DND-41 (cell line): ENCODE data around the gene SNRNP70.

Source experiments
- EZH2 ChIP-seq: IDR thresholded peaks from 3 replicates; pipeline ENCODE4 v1.6.1; 2012; ENCODE audit warnings: borderline replicate concordance, low read depth, mild to moderate bottlenecking, moderate library complexity, low read length, inconsistent platforms; ENCODE audit not compliant: severe bottlenecking
- TF ChIP-seq, protein P1 (sequence below): IDR thresholded peaks from 2 replicates; pipeline ENCODE4 v1.5.1; 2012; ENCODE audit warnings: borderline replicate concordance, low read length, moderate library complexity, mild to moderate bottlenecking; ENCODE audit not compliant: poor library complexity, severe bottlenecking; ENCODE audit errors: extremely low read depth

DNA sequence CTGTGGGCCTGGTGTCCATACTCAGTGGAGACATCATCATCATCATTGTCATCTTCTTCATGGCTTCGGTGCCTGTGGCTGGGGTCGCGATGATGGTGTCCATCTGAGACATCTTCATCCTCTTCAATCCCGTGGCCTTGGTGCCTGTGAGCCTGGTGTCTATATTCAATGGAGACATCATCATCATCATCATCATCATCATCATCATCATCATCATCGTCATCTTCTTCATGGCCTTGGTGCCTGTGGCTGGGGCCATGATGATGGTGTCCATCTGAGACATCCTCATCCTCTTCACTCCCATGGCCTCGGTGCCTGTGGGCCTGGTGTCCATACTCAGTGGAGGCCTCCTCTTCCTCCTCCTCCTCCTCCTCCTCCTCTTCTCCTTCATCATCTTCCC is 69.0 kb downstream of the SNRNP70 start:
- TF ChIP-seq, protein P1, sequence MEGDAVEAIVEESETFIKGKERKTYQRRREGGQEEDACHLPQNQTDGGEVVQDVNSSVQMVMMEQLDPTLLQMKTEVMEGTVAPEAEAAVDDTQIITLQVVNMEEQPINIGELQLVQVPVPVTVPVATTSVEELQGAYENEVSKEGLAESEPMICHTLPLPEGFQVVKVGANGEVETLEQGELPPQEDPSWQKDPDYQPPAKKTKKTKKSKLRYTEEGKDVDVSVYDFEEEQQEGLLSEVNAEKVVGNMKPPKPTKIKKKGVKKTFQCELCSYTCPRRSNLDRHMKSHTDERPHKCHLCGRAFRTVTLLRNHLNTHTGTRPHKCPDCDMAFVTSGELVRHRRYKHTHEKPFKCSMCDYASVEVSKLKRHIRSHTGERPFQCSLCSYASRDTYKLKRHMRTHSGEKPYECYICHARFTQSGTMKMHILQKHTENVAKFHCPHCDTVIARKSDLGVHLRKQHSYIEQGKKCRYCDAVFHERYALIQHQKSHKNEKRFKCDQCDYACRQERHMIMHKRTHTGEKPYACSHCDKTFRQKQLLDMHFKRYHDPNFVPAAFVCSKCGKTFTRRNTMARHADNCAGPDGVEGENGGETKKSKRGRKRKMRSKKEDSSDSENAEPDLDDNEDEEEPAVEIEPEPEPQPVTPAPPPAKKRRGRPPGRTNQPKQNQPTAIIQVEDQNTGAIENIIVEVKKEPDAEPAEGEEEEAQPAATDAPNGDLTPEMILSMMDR, result no peak
- TF ChIP-seq EZH2, result no peak
